Endothelial cell of umbilical vein (primary cell): Measurements from ENCODE around the gene SRL. TPM values are rescaled to one million over a fixed set of nuclear protein-coding genes. Genes with fewer than 3 reads are reported as not detected.

Experiments used
- BruUV-seq: library from RNA; stranded (reverse); fragments of 400-500 nt; replicated peaks from 2 replicates; lab custom pipeline; 2021; lab: Mats Ljungman, UMichigan
- CTCF ChIA-PET: fragments of 300-600, 350-600 bp; sonication (Branson Sonifier 250); formaldehyde crosslinking; loops from one replicate; lab custom pipeline; 2021; ENCODE audit warnings: antibody characterized with exemption, inconsistent platforms; lab: Charles Lee
- POLR2A ChIA-PET: fragments of 300-600, 350-600 bp; sonication (Branson Sonifier 250); formaldehyde crosslinking; loops from one replicate; lab custom pipeline; 2021; ENCODE audit warnings: antibody characterized with exemption, inconsistent platforms; lab: Charles Lee
- DNase-seq: peaks from one replicate; pipeline ENCODE4 v3.0.0-alpha.2; 2011; ENCODE audit warnings: low read depth, low spot score
- FAIRE-seq: peaks from 2 replicates; lab custom pipeline; 2011; peaks lifted over from hg19 to GRCh38; lab: Jason Lieb, UNC
- H2AFZ ChIP-seq: 2 replicates; pipeline ENCODE4 v1.6.0; 2012; ENCODE audit warnings: low read depth, low read length, control low read depth, inconsistent platforms
- H3K27ac ChIP-seq: 2 replicates; pipeline ENCODE4 v1.5.1; 2011; ENCODE audit warnings: low read depth, mild to moderate bottlenecking, control low read depth, low read length, moderate library complexity; ENCODE audit not compliant: insufficient read depth
- H3K27me3 ChIP-seq, 2 experiments: 2 replicates each; pipeline versions ENCODE4 v1.6.0 to v1.6.1; 2011; ENCODE audit warnings: low read length in 2 of 2, mixed read lengths in 1 of 2; ENCODE audit not compliant: control insufficient read depth in 2 of 2, insufficient read depth in 2 of 2
- H3K36me3 ChIP-seq, 2 experiments: 2 replicates in 1 of 2; 3 replicates in 1 of 2; pipeline ENCODE4 v1.5.1; 2011; ENCODE audit warnings: low read length in 2 of 2, mild to moderate bottlenecking in 1 of 2, moderate library complexity in 1 of 2; ENCODE audit not compliant: control insufficient read depth in 2 of 2, insufficient read depth in 2 of 2; ENCODE audit errors: extremely low read depth in 1 of 2
- H3K4me1 ChIP-seq: 3 replicates; pipeline ENCODE4 v1.5.1; 2011; ENCODE audit warnings: mild to moderate bottlenecking, low read length; ENCODE audit not compliant: control insufficient read depth, insufficient read depth; ENCODE audit errors: extremely low read depth
- H3K4me2 ChIP-seq: 2 replicates; pipeline ENCODE4 v1.6.1; 2011; ENCODE audit warnings: low read length, control low read depth, mixed read lengths; ENCODE audit not compliant: insufficient read depth
- H3K4me3 ChIP-seq, 3 experiments: fragments of 200-600 bp in 1 of 3; sonication (generic), shearing (Covaris generic) in 1 of 3; replicated peaks in 1 of 3; 2 replicates each; pipeline ENCODE4 v1.5.1; 2011 to 2016; ENCODE audit warnings: control low read depth in 3 of 3, low read length in 3 of 3, mild to moderate bottlenecking in 2 of 3, inconsistent platforms in 1 of 3, low read depth in 1 of 3, moderate library complexity in 1 of 3; ENCODE audit not compliant: insufficient read depth in 1 of 3
- H3K79me2 ChIP-seq: 2 replicates; pipeline ENCODE4 v1.6.0; 2012; ENCODE audit warnings: low read length, inconsistent platforms; ENCODE audit not compliant: control insufficient read depth, insufficient read depth
- H3K9ac ChIP-seq: replicated peaks from 2 replicates; pipeline ENCODE3; 2011; ENCODE audit warnings: low read length, control low read depth; ENCODE audit not compliant: insufficient read depth; ENCODE audit errors: extremely low read depth
- H3K9me1 ChIP-seq: replicated peaks from 3 replicates; pipeline ENCODE4 v1.6.0; 2011; ENCODE audit warnings: mild to moderate bottlenecking, low read length; ENCODE audit not compliant: control insufficient read depth, insufficient read depth; ENCODE audit errors: extremely low read depth
- H3K9me3 ChIP-seq: replicated peaks from 2 replicates; pipeline ENCODE4 v1.5.1; 2012; ENCODE audit warnings: low read length, inconsistent platforms; ENCODE audit not compliant: control insufficient read depth, insufficient read depth
- H4K20me1 ChIP-seq: replicated peaks from 2 replicates; pipeline ENCODE3; 2011; ENCODE audit warnings: mild to moderate bottlenecking, low read length; ENCODE audit not compliant: control insufficient read depth, insufficient read depth; ENCODE audit errors: extremely low read depth
- CTCF ChIP-seq, 2 donors: IDR thresholded peaks; 1 replicate in 1 of 2; 2 replicates in 1 of 2; pipeline ENCODE4 v1.5.1; 2011; ENCODE audit warnings: low read length in 2 of 2, mild to moderate bottlenecking in 2 of 2, moderate library complexity in 2 of 2, control low read depth in 1 of 2, inconsistent platforms in 1 of 2, low read depth in 1 of 2; ENCODE audit not compliant: insufficient read depth in 1 of 2; ENCODE audit errors: extremely low read depth in 1 of 2
- EZH2 ChIP-seq: IDR thresholded peaks from 2 replicates; pipeline ENCODE4 v1.6.1; 2012; ENCODE audit warnings: borderline replicate concordance, low read depth, mild to moderate bottlenecking, moderate library complexity, low read length, inconsistent platforms; ENCODE audit not compliant: severe bottlenecking
- FOS ChIP-seq: IDR thresholded peaks from 2 replicates; pipeline ENCODE4 v1.6.1; 2011; ENCODE audit warnings: mild to moderate bottlenecking, low read length, moderate library complexity, borderline replicate concordance; ENCODE audit not compliant: insufficient read depth
- GATA2 ChIP-seq: IDR thresholded peaks from 2 replicates; pipeline ENCODE4 v1.7.0; 2011; ENCODE audit warnings: low read depth, mild to moderate bottlenecking, moderate library complexity, mixed read lengths, low read length; ENCODE audit not compliant: insufficient read length, insufficient read depth
- JUN ChIP-seq: IDR thresholded peaks from 2 replicates; pipeline ENCODE4 v1.6.1; 2011; ENCODE audit warnings: borderline replicate concordance, low read depth; ENCODE audit not compliant: insufficient read length, insufficient read depth
- MAX ChIP-seq: IDR thresholded peaks from 2 replicates; pipeline ENCODE4 v1.6.1; 2011; ENCODE audit not compliant: insufficient read depth, insufficient read length
- MYC ChIP-seq: IDR thresholded peaks from one replicate; pipeline ENCODE4 v1.6.1; 2011; ENCODE audit warnings: mild to moderate bottlenecking, low read depth, low read length
- POLR2A ChIP-seq: IDR thresholded peaks from 2 replicates; pipeline ENCODE4 v1.6.1; 2012; ENCODE audit warnings: low read depth, mild to moderate bottlenecking, control low read depth, low read length
- POLR2AphosphoS5 ChIP-seq: IDR thresholded peaks from 2 replicates; pipeline ENCODE4 v1.6.1; 2012; ENCODE audit warnings: low read depth, mild to moderate bottlenecking, control low read depth, low read length, moderate library complexity; ENCODE audit not compliant: insufficient read depth
- dilution Hi-C: fragments of 300-500 bp; cut with MboI; formaldehyde crosslinking; loops from one replicate; pipeline ENCODE4 v1.15.0; 2019; ENCODE audit warnings: low sequenced_read_pairs; ENCODE audit not compliant: extremely low pct_ligation_motif_present
- intact Hi-C: fragments of 100-400 bp; cut with micrococcal nuclease; formaldehyde crosslinking; loops from one replicate; pipeline ENCODE4 v1.10.0; 2022
- polyA plus RNA-seq, 4 experiments: library from polyadenylated mRNA; depleted of rRNA in 3 of 4; stranded (reverse) in 3 of 4; unstranded in 1 of 4; fragments of >200 nt; gene quantifications; 2 replicates each; pipeline versions ENCODE4 v1.2.1 to v1.2.3, GENCODE V29; 2011 to 2012; ENCODE audit warnings: missing spikeins in 1 of 4
- total RNA-seq: library from RNA; stranded (reverse); gene quantifications from 2 replicates; pipeline ENCODE4 v1.2.3, GENCODE V29; 2021

SRL gene
- total and polyA plus RNA-seq, 2 donors (not counting 3 experiments of a cell fraction or from before 2014, with no cell fraction given) = 0.21 to 0.29 TPM

DNA sequence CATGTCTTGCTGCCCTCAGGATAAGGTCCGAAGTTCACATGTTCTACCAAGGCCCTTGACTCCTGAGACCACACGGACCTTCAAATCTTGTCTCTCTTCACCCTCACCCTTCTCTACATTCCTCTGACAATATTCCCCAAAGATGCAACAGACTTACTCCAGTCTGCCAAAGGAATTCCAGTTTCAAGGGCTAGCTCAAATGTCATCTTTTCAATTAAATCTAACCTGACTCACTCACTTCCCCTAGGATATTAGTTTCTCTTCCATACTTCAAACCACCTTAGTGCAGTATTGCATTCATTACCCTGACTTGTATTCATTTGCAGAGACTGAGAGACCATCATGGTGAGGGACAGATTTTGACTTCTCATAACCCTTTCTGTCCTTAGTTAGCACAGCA is 66.0 kb downstream of the SRL start:
- H2AFZ ChIP-seq = no peak overlapping the region
- BruUV-seq = no TSS peak
- dilution Hi-C loops = no loop called here
- no peaks in the 10 kb centered on the region for H3K9me1 ChIP-seq
- ChIA-PET POLR2A (no interaction called here), CTCF (interaction anchor here (0.6 to 3.2 kb wide), 3 partner anchors 24 to 193 kb away, joined by 3 to 12 read pairs (median 5); no protein-coding TSS in a partner anchor)
- no peaks in the 10 kb centered on the region for H3K36me3 ChIP-seq
- H3K4me2 ChIP-seq = no peak overlapping the region
- intact Hi-C loops = no loop called here
- no peaks in the 10 kb centered on the region for H4K20me1 ChIP-seq
- H3K79me2 ChIP-seq = no peaks in the 10 kb centered on the region
- H3K27me3 ChIP-seq = no peaks in the 10 kb centered on the region
- H3K9ac ChIP-seq = no peak overlapping the region
- TF ChIP-seq GATA2 (no peak), MYC (no peak), POLR2A (no peak), EZH2 (no peak), FOS (no peak), MAX (no peak), JUN (no peak)
- no peak for DNase-seq
- no peak overlapping the region for H3K27ac ChIP-seq
- H3K4me1 ChIP-seq = no peaks in the 10 kb centered on the region
- no peak overlapping the region for H3K4me3 ChIP-seq
- H3K9me3 ChIP-seq = no peaks in the 10 kb centered on the region
- no peak for FAIRE-seq

DNA sequence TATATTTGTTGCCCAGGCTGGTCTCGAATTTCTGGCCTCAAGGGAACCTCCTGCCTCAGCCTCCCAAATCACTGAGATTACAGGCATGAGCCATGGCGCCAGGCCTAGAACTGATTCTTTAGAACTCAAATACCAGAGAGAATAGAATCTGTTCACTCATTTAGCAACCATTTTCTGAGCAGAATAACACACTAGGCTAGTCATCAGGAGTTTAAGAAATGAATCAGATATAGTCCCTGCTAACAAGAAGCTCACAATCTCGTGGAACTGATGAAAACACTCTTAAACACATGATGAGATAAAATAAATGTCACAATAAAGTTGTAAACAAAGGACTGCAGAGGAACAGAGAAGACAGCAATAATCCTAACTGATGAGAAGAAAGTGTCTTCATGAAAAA is 69.8 kb downstream of the SRL start:
- H2AFZ ChIP-seq = no peak overlapping the region
- H3K9ac ChIP-seq = no peak overlapping the region
- FAIRE-seq = peak; percentile 55

More for the DNA sequence above, 69.8 kb downstream of the SRL start:
- no peaks in the 10 kb centered on the region for H3K4me1 ChIP-seq
- no peak overlapping the region for H3K27ac ChIP-seq
- H3K9me3 ChIP-seq = no peaks in the 10 kb centered on the region
- H4K20me1 ChIP-seq = no peaks in the 10 kb centered on the region
- no TSS peak for BruUV-seq
- dilution Hi-C loops (no loop called here), intact Hi-C loops (no loop called here)
- no peak overlapping the region for H3K4me2 ChIP-seq
- H3K36me3 ChIP-seq = no peaks in the 10 kb centered on the region
- no peaks in the 10 kb centered on the region for H3K9me1 ChIP-seq
- H3K4me3 ChIP-seq = no peak overlapping the region
- ChIA-PET POLR2A (no interaction called here), CTCF (interaction anchor here (0.7 kb wide), 1 partner anchor 11 kb away, joined by 3 read pairs; no protein-coding TSS in a partner anchor)
- no peaks in the 10 kb centered on the region for H3K27me3 ChIP-seq
- no peaks in the 10 kb centered on the region for H3K79me2 ChIP-seq
- DNase-seq = no peak
- TF ChIP-seq FOS = no peak
- no peak for TF ChIP-seq EZH2
- TF ChIP-seq POLR2A = no peak
- no peak for TF ChIP-seq POLR2AphosphoS5
- TF ChIP-seq GATA2 = no peak
- TF ChIP-seq CTCF (IDR thresholded peaks at IDR 0.05; ENCODE audit: extremely low read depth in 1 of 2, insufficient read depth in 1 of 2, low read depth in 1 of 2, low read length in 2 of 2) = no peak
- no peak for TF ChIP-seq MAX
- no peak for TF ChIP-seq MYC
- no peak for TF ChIP-seq JUN
